Gastrocnemius medialis (tissue), 4 donors: ENCODE data around the gene PAPPA.

Source experiments
- POLR2A ChIP-seq, 2 donors: fragments of 450-650 bp; IDR thresholded peaks; one replicate each; pipeline ENCODE4 v1.6.1; 2017; ENCODE audit warnings: antibody characterized with exemption in 2 of 2, mild to moderate bottlenecking in 2 of 2, moderate library complexity in 2 of 2
- TF ChIP-seq, protein P1 (sequence below), 5 experiments: fragments of 450-650 bp in 3 of 5; fragments of 200-600 bp in 2 of 5; sonication (generic) in 2 of 5; IDR thresholded peaks in 4 of 5; conservative IDR thresholded peaks in 1 of 5; 1 replicate in 4 of 5; 2 replicates in 1 of 5; pipeline ENCODE4 v1.5.1; 2016 to 2019; ENCODE audit warnings: antibody characterized with exemption in 5 of 5, mild to moderate bottlenecking in 3 of 5, moderate library complexity in 3 of 5

DNA sequence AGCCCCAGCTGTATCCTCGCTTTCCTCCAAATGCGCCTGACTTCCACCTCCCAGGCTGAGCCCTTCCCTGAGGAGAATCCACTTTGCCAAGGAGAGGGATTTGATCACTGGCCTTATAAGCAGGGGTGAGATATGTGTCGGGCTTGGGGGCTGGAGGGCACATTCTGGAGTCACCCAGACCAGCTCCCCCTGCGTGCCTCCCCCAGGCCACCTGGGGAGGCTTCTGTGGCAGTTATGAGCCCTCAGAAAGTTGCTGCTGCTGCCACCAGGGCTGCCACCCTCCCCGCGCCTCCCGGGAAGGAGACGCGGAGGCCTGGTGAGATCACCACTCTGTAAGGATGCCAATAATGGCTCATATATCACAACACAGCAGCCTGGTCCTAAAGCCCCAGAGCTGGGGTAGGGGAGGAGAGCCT, 211.5 kb downstream of the PAPPA start:
- TF ChIP-seq, protein P1, sequence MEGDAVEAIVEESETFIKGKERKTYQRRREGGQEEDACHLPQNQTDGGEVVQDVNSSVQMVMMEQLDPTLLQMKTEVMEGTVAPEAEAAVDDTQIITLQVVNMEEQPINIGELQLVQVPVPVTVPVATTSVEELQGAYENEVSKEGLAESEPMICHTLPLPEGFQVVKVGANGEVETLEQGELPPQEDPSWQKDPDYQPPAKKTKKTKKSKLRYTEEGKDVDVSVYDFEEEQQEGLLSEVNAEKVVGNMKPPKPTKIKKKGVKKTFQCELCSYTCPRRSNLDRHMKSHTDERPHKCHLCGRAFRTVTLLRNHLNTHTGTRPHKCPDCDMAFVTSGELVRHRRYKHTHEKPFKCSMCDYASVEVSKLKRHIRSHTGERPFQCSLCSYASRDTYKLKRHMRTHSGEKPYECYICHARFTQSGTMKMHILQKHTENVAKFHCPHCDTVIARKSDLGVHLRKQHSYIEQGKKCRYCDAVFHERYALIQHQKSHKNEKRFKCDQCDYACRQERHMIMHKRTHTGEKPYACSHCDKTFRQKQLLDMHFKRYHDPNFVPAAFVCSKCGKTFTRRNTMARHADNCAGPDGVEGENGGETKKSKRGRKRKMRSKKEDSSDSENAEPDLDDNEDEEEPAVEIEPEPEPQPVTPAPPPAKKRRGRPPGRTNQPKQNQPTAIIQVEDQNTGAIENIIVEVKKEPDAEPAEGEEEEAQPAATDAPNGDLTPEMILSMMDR (IDR thresholded peaks at IDR 0.05 in 4 of 5, conservative IDR thresholded peaks at IDR 0.05 in 1 of 5): peak in 2 of 5 experiments; percentile 27 to 45
- no peak for TF ChIP-seq POLR2A (IDR thresholded peaks at IDR 0.05)
